Upper lobe of right lung (tissue), 1 donor: ENCODE results near the gene RASA1. TPM values are rescaled to one million over a fixed set of nuclear protein-coding genes. Genes with fewer than 3 reads are reported as not detected.
"Not testable (repeated sequence)": the region's sequence is repeated elsewhere in the genome, so short reads cannot be mapped to it uniquely, and the experiment has no call there.

Experiments used
- ATAC-seq: fragments of 200-7000 bp; cut with Tn5 transposase; one replicate; pipeline ENCODE4 v1.9.1; 2020; ENCODE audit warnings: mild to moderate bottlenecking, moderate library complexity
- DNase-seq: peaks from one replicate; pipeline ENCODE4 v3.0.0-alpha.2; 2020
- H3K27ac ChIP-seq: fragments of 200-600 bp; one replicate; pipeline ENCODE4 v1.8.0; 2022
- H3K27me3 ChIP-seq: fragments of 200-600 bp; one replicate; pipeline ENCODE4 v1.8.0; 2022; ENCODE audit warnings: mild to moderate bottlenecking
- H3K36me3 ChIP-seq: fragments of 200-600 bp; one replicate; pipeline ENCODE4 v1.8.0; 2022
- H3K4me1 ChIP-seq: fragments of 200-600 bp; one replicate; pipeline ENCODE4 v1.8.0; 2022
- H3K4me3 ChIP-seq: fragments of 200-600 bp; one replicate; pipeline ENCODE4 v1.8.0; 2022; ENCODE audit warnings: mild to moderate bottlenecking
- H3K9me3 ChIP-seq: fragments of 200-600 bp; one replicate; pipeline ENCODE4 v1.8.0; 2022
- CTCF ChIP-seq: fragments of 200-600 bp; IDR thresholded peaks from one replicate; pipeline ENCODE4 v1.8.0; 2022; ENCODE audit warnings: antibody characterized with exemption
- intact Hi-C: fragments of 100-400 bp; cut with DNase I; formaldehyde crosslinking; loops from one replicate; pipeline ENCODE4 v1.11.0; 2022
- total RNA-seq: library from RNA; stranded (reverse); fragmentation: NEBNext Ultra II Directional; extraction: Animal tissue kit (Norgen Biotek cat#: 25700); gene quantifications from one replicate; pipeline ENCODE4 v1.2.1, GENCODE V29; 2021
- donor health status: DM: no; HTN: yes; CAD: no; lungs with severe emphysema.

RASA1 gene
- total RNA-seq, 1 donor from 2014 or later = 28.5 TPM

- no peaks in the 10 kb centered on the region for H3K36me3 ChIP-seq
- H3K27me3 ChIP-seq = no peaks in the 10 kb centered on the region
- H3K9me3 ChIP-seq = no peaks in the 10 kb centered on the region
- intact Hi-C loops = no loop called here
- peak overlapping the region; percentile 81 for H3K4me3 ChIP-seq
- no peak for ATAC-seq
- no peak for TF ChIP-seq CTCF
- peak overlapping the region; percentile 87 for H3K27ac ChIP-seq
- peaks cover 14% of the 10 kb centered on the region for H3K4me1 ChIP-seq
- DNase-seq = no peak
These were observed 1.3 kb downstream of the RASA1 start for GRCh38 chr5:87268970-87269377.

- ATAC-seq, H3K9me3 ChIP-seq, DNase-seq, H3K27ac ChIP-seq, intact Hi-C loops, H3K36me3 ChIP-seq, H3K4me3 ChIP-seq, H3K27me3 ChIP-seq: not testable (repeated sequence)
- H3K4me1 ChIP-seq = peaks cover 19% of the 10 kb centered on the region
These were observed 3.2 kb downstream of the RASA1 start for GRCh38 chr5:87270888-87271287.

GRCh38 chr5:87276655-87277054 is 9.0 kb downstream of the RASA1 start:
- Histone ChIP-seq H3K36me3 (no peaks in the 10 kb centered on the region), H3K27ac (no peak overlapping the region), H3K4me3 (no peak overlapping the region), H3K4me1 (peaks cover 9% of the 10 kb centered on the region), H3K9me3 (no peaks in the 10 kb centered on the region), H3K27me3 (no peaks in the 10 kb centered on the region)
- intact Hi-C loops = no loop called here
- no peak for TF ChIP-seq CTCF
- no peak for ATAC-seq
- DNase-seq = no peak

- ATAC-seq (no peak), DNase-seq (no peak)
- Histone ChIP-seq H3K4me3 (no peak overlapping the region), H3K36me3 (no peaks in the 10 kb centered on the region), H3K4me1 (peaks cover 7% of the 10 kb centered on the region), H3K9me3 (no peaks in the 10 kb centered on the region), H3K27me3 (no peaks in the 10 kb centered on the region), H3K27ac (no peak overlapping the region)
- TF ChIP-seq CTCF = no peak
- intact Hi-C loops = no loop called here
These were observed 9.7 kb downstream of the RASA1 start for GRCh38 chr5:87277279-87277835.

GRCh38 chr5:87278590-87279100 is 11.0 kb downstream of the RASA1 start:
- DNase-seq = no peak
- intact Hi-C loops = no loop called here
- no peak overlapping the region for H3K4me3 ChIP-seq
- no peak for TF ChIP-seq CTCF
- no peak for ATAC-seq
- H3K4me1 ChIP-seq = peaks cover 5% of the 10 kb centered on the region
- no peak overlapping the region for H3K27ac ChIP-seq
- no peaks in the 10 kb centered on the region for H3K9me3 ChIP-seq
- H3K36me3 ChIP-seq = no peaks in the 10 kb centered on the region
- no peaks in the 10 kb centered on the region for H3K27me3 ChIP-seq

GRCh38 chr5:87282269-87282668 is 14.6 kb downstream of the RASA1 start:
- intact Hi-C loops = no loop called here
- ATAC-seq = no peak

GRCh38 chr5:87287266-87287665 is 19.6 kb downstream of the RASA1 start:
- H3K27me3 ChIP-seq, DNase-seq, ATAC-seq, intact Hi-C loops, H3K36me3 ChIP-seq, H3K4me1 ChIP-seq, H3K4me3 ChIP-seq, H3K9me3 ChIP-seq, H3K27ac ChIP-seq: not testable (repeated sequence)

More at GRCh38 chr5:87282269-87282668, 14.6 kb downstream of the RASA1 start:
- no peaks in the 10 kb centered on the region for H3K27me3 ChIP-seq
- no peak overlapping the region for H3K4me3 ChIP-seq
- H3K9me3 ChIP-seq = no peaks in the 10 kb centered on the region
- no peak overlapping the region for H3K27ac ChIP-seq
- no peak for DNase-seq
- no peaks in the 10 kb centered on the region for H3K4me1 ChIP-seq
- no peaks in the 10 kb centered on the region for H3K36me3 ChIP-seq
- no peak for TF ChIP-seq CTCF
